Astrocyte of the hippocampus (primary cell): ENCODE results near the gene MYOF.
"Not testable (repeated sequence)": the region's sequence is repeated elsewhere in the genome, so short reads cannot be mapped to it uniquely, and the experiment has no call there.

ENCODE experiments used
- DNase-seq: peaks from one replicate; pipeline ENCODE4 v3.0.0; 2011; ENCODE audit warnings: low read depth, low spot score

Gene MYOF

GRCh38 chr10:93485690-93486089 lies 3.6 kb upstream of the MYOF start:
- DNase-seq: no peak

DNA sequence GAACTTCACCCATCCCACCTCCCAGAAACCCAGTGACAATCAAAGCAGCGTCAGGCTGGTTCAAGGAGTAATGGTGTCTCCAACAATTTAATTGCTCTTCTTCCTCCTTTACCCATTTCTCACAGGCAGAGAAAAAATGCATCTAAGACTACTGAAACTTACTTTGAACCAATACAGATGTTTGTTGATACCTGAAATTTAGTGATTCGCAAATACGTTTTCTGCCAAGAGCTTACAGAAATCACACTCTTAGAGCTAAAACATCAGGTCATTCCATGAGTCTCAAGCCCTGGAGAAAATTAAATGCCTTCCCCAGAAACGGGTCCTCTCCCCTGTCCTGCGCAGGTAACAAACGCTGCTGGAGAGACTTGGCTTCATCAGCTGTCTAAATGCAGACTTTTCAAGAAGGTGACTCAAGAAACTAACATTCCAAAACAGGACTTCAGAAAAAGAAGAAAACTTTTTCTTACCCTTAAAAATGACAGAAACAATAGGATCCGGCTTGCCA lies 443 bp downstream of the MYOF start:
- peak; percentile 53 for DNase-seq

DNA sequence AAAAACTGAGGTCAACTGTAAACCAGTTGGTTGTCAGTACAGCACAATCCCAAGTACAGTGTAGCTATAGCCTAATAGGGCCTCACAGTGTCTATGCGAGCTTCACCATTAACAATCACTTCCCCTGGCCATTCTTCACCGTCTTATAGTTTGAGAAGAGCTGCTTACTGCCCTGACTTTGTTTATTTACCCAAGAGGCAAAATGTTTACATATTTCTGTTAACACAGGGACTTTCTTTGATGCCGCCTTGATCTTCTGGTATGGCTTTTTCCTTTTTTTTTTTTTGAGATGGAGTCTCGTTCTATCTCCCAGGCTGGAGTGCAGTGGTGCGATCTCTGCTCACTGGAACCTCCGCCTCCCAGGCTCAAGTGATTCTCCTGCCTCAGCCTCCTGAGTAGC lies 3.3 kb downstream of the MYOF start:
- DNase-seq: no peak

- DNase-seq: no peak
These were observed 5.4 kb downstream of the MYOF start for GRCh38 chr10:93476756-93477155.

- peak; percentile 60 for DNase-seq
These were observed 6.3 kb downstream of the MYOF start for GRCh38 chr10:93475871-93476270.

DNA sequence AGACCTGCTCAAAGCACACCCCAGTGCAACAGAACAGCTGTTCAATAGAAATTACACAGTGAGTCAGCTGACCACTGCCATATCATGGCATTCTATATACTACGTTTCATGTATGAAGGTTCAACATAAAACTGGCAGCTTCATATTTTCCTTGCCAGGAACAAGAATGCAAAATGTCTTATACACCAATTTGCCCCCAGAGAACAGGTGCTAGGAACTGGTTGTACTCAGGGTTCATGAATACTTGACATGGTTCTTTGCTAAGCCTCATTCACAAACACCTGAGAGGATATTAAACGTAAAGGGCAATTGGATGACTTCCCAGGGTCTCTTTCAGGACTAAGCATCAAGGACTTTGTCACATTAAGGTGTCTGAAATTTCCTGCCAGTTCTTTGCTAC lies 6.9 kb downstream of the MYOF start:
- no peak for DNase-seq

DNA sequence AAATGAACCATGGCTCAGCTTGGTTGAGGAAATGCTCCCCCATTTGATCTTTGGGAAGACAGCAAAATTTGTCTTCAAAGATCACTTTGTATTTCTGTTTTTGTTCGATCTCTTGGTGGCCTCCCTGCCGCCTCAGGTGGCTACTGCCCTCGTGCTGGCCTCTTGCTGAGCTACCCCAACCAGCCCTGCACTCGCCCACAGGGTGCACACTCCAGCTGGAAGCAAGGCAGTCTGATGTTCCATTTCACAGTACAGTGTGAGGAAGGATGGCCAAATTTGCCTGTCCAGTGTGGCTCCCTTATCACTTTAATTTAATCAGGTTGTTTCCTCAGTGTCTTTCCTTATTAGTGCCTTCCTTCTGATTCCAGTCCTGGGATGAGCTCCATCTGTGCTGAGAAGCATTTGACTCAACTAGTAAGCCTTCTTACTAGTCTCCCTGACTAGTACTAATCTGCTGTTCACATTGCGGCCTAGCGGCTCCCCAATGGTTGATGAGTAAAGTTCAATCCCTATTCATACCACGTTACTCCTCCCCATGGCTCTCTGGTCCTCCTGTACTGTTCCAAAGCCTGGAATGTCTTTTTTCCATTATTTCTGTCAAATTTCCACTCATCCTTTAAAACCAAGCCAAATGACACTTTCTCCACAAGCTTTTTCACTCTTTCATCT lies 8.2 kb downstream of the MYOF start:
- peak; percentile 29 for DNase-seq

DNA sequence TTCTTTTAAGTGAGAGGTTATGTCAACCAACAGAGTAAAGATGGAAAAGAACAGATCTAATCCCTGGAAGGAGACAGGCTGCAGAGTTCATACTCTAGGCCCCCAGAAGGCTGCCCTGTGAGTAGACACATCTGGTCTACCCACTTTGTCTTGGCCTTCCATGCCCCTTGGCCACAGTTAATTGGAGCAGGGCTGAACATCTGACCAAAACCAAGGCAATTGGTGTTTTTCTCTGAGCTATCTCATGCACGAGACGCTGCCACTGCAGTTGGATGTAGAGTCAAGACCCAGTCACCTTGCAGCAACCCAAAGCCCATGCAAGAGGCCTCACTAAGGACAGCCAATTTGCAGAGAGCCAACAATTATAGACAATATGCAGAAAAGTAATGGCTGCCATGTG lies 9.0 kb downstream of the MYOF start:
- no peak for DNase-seq

DNA sequence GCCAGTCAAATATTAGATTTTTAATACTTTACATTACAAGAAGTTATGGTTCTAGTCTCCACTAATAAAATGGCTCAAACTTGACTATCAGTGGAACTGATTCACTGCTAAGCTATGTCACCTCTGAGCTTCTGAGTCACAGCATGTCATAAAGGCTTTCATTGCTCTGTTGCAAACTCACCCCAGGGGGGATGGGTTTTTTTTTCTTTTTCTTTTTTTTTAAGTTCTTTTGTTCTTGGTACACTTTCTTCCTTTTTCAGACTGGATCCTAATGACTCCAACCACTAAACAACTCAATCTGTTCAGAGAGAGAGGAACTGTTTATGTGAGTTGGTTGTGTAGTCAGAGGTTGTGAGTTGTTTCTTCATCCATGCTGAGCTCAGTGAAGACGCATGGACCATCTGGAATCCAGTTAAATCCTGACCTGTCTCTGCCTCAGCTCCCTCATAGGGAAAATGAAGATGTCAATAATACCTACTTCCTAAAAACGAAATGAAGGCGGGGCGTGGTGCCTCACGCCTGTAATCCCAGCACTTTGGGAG lies 11.0 kb downstream of the MYOF start:
- DNase-seq: peak; percentile 91

GRCh38 chr10:93469454-93469853 lies 12.7 kb downstream of the MYOF start:
- DNase-seq: no peak

- peak; percentile 92 for DNase-seq
These were observed 13.5 kb downstream of the MYOF start for GRCh38 chr10:93468461-93469213.

DNA sequence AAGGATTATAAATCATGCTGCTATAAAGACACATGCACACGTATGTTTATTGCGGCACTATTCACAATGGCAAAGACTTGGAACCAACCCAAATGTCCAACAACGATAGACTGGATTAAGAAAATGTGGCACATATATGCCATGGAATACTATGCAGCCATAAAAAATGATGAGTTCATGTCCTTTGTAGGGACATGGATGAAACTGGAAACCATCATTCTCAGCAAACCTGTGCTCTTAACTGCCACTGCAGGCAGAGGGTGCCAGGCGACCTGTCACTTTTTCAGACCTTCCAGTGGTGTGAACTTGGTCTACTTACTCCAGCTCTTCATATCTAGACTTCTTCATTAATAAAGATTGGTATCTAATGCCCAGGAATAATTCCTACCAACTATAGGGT lies 14.5 kb downstream of the MYOF start:
- not testable (repeated sequence) for DNase-seq

- peak; percentile 97 for DNase-seq
These were observed 16.1 kb downstream of the MYOF start for GRCh38 chr10:93465806-93466675.

DNA sequence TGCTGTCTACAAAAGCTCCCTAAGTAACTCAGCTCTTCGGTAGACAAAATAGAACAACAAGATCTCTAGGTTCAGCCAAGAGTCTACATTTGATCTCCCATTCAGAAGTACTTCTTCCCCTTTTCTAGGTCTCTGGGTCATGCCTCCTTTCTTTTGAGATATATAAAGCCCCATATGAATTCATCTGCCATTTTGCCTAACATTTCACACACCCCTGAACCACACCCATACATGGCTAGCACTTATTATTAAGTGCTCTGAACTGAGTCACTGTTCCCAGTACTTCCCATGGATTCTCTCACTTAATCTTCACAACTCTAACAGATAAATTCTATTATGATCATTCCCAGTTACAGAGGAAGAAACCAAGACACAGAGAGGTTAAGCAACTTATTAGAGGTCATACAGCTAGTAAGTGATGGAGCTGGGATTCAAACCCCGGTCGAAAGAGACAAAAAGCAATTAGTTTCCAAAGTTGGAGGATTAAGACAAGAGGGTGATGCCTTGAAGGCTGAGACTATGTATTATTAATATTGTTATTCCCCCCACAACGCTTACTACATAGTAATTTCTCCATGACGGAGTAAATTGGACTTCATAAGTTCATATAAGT lies 17.3 kb downstream of the MYOF start:
- DNase-seq: no peak

- DNase-seq: peak; percentile 55
These were observed 18.2 kb downstream of the MYOF start for GRCh38 chr10:93463723-93464476.

DNA sequence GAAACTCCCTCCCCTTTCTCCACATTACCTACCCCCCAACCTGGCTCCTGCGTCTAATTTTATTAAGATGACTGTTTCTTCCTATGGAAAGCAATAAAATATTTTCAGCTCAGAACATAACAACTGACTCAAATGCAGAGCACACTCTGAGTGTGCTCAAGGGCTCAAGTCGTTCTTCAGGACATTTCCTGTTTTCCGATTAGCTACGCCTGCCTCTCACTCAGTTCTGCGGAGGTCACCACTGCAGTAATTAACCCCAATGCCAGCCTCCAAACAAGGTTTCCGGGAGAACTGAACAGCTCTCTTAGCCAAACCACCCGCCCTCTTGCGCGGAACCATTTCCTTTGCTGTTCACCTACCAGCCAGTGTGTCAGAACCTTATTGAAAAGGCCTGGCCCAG lies 19.3 kb downstream of the MYOF start:
- no peak for DNase-seq

DNA sequence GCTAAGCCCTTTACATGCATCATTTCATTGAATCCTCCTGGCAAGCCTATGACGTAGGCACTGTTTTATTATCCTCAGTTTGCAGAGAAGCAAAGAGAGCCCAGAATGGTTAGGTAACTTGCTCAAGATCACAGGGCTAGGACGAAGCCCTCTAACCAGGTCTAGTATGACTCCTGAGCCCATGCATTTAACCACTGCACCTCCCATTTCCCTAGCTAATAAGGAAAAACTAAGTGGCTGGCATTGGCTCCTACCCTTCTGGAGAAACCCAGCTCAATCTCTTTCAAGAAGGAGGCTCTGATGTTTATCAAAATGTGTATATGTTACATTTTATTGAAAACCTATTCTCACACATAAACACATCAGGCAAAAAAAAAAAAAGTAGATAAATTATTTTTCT lies 19.8 kb downstream of the MYOF start:
- no peak for DNase-seq

DNA sequence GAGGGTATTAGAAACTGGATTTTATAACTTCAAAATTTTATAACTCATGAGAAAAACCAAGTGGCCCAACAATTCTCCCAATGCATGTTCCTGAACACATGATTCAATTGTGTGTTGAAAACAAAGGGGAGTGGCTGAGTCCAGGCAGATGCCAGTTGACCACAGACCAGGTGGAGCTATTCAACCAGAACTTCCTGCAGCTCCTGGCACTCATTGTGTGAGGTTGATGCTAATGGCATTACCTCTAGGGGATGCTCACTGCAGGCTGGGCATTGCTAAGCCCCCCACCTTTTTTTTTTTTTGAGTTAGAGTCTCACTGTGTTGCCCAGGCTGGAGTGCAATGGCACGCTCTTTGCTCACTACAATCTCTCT lies 20.3 kb downstream of the MYOF start:
- DNase-seq: peak; percentile 73

DNA sequence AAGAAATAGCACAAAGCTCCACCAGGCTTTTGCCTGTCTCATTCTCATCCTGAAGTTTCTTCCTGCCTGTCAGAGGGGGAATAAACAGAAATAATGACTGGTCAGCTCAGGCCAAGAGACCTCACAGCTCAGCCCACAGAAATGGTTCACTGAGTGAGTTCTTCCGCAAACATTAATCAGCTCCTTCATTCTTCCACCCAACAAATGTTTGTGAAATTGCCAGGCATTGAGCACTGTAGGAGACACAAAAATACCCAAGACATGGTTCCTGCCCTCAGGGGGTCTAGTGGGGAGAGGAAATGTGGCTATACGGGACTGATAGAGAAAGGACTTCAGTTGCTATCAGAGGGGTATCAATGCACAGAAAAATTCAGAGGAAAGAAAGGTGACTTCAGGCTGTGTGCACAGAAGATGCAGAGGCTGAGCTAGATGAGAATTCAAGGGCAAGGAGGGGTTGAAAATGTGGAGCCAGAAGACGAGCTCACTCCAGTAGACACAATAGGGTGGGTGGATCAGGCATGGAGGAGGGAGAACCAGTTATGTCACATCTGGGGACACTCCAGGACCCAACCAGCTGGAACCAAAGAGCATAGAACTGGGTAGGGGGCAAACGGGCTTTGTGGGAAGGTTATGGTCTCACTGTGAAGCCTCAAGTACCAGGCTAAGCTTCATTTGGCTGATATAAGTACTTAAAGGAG lies 20.9 kb downstream of the MYOF start:
- peak; percentile 80 for DNase-seq

GRCh38 chr10:93459466-93459865 lies 22.7 kb downstream of the MYOF start:
- no peak for DNase-seq
